GM23338 (cell line): Measurements from ENCODE around the gene GH1. TPM values are rescaled to one million over a fixed set of nuclear protein-coding genes. Genes with fewer than 3 reads are reported as not detected.

Experiments used
- ATAC-seq: fragments of 200-7000 bp; cut with Tn5 transposase; 3 replicates; pipeline ENCODE4 v1.9.1; 2020
- DNase-seq: peaks from one replicate; pipeline ENCODE4 v3.0.0-alpha.2; 2015; ENCODE audit warnings: low spot score
- H2AFZ ChIP-seq: fragments of 200-600 bp; sonication (generic); 2 replicates; pipeline ENCODE4 v1.8.0; 2016; ENCODE audit warnings: antibody characterized with exemption, mild to moderate bottlenecking, moderate library complexity
- H3F3A ChIP-seq: fragments of 200-600 bp; sonication (generic); replicated peaks from 2 replicates; pipeline ENCODE4 v1.8.0; 2017; ENCODE audit warnings: antibody characterized with exemption, mixed run types, low read depth
- H3K27ac ChIP-seq: fragments of 200-600 bp; sonication (generic); 2 replicates; pipeline ENCODE4 v1.6.1; 2016; ENCODE audit warnings: low read depth
- H3K27me3 ChIP-seq: fragments of 200-600 bp; sonication (generic); 2 replicates; pipeline ENCODE4 v1.8.0; 2016; ENCODE audit warnings: mild to moderate bottlenecking, mixed run types, moderate library complexity; ENCODE audit not compliant: insufficient read depth
- H3K36me3 ChIP-seq: fragments of 200-600 bp; sonication (generic); 2 replicates; pipeline ENCODE4 v1.8.0; 2016; ENCODE audit warnings: mild to moderate bottlenecking; ENCODE audit not compliant: insufficient read depth
- H3K4me1 ChIP-seq: fragments of 200-600 bp; sonication (generic); 2 replicates; pipeline ENCODE4 v1.8.0; 2016; ENCODE audit warnings: mild to moderate bottlenecking, moderate library complexity; ENCODE audit not compliant: insufficient read depth
- H3K4me2 ChIP-seq: fragments of 200-600 bp; sonication (generic); 2 replicates; pipeline ENCODE4 v1.7.1; 2017; ENCODE audit warnings: mixed run types
- H3K4me3 ChIP-seq: fragments of 200-600 bp; sonication (generic); 2 replicates; pipeline ENCODE4 v1.6.1; 2016; ENCODE audit warnings: mixed run types
- H3K79me2 ChIP-seq: fragments of 200-600 bp; sonication (generic); replicated peaks from 2 replicates; pipeline ENCODE4 v1.8.0; 2017; ENCODE audit warnings: mild to moderate bottlenecking; ENCODE audit not compliant: insufficient read depth
- H3K9me2 ChIP-seq: fragments of 200-600 bp; sonication (generic); 2 replicates; pipeline ENCODE4 v1.8.0; 2017; ENCODE audit not compliant: insufficient read depth
- H4K20me1 ChIP-seq: fragments of 200-600 bp; sonication (generic); replicated peaks from 2 replicates; pipeline ENCODE4 v1.8.0; 2017; ENCODE audit warnings: mild to moderate bottlenecking; ENCODE audit not compliant: insufficient read depth
- H3K27ac Mint-ChIP-seq: 2 replicates; pipeline ENCODE4 v1.8.0; 2020; ENCODE audit warnings: inconsistent platforms, mild to moderate bottlenecking, moderate library complexity, mixed read lengths
- H3K27me3 Mint-ChIP-seq: 3 replicates; pipeline ENCODE4 v1.8.0; 2022; ENCODE audit warnings: low read depth, mild to moderate bottlenecking, moderate library complexity, mixed read lengths, inconsistent platforms; ENCODE audit not compliant: insufficient read depth, poor library complexity
- H3K36me3 Mint-ChIP-seq: 3 replicates; pipeline ENCODE4 v1.8.0; 2021; ENCODE audit warnings: low read depth, mild to moderate bottlenecking, inconsistent platforms, moderate library complexity, mixed read lengths
- H3K4me1 Mint-ChIP-seq: 3 replicates; pipeline ENCODE4 v1.8.0; 2020; ENCODE audit warnings: mild to moderate bottlenecking, inconsistent platforms, mixed read lengths
- H3K4me3 Mint-ChIP-seq: 3 replicates; pipeline ENCODE4 v1.8.0; 2021; ENCODE audit warnings: moderate library complexity, mild to moderate bottlenecking, inconsistent platforms, mixed read lengths
- H3K9me3 Mint-ChIP-seq: 3 replicates; pipeline ENCODE4 v1.8.0; 2020; ENCODE audit warnings: moderate library complexity, mild to moderate bottlenecking, inconsistent platforms, mixed read lengths
- CREB1 ChIP-seq: fragments of 250-450 bp; sonication (Bioruptor Pico); IDR thresholded peaks from 2 replicates; pipeline ENCODE4 v1.5.0; 2020; ENCODE audit warnings: low read depth, mild to moderate bottlenecking, moderate library complexity
- ETS1 ChIP-seq: IDR thresholded peaks from 2 replicates; pipeline ENCODE4 v1.6.1; 2016; ENCODE audit warnings: antibody characterized with exemption
- EZH2 ChIP-seq: fragments of 200-600 bp; sonication (generic); IDR thresholded peaks from one replicate; pipeline ENCODE4 v1.8.0; 2017; ENCODE audit warnings: antibody characterized with exemption, mild to moderate bottlenecking, low read depth; ENCODE audit not compliant: unreplicated experiment
- EZH2phosphoT487 ChIP-seq: fragments of 200-600 bp; sonication (generic); IDR thresholded peaks from one replicate; pipeline ENCODE4 v1.8.1; 2018; ENCODE audit warnings: antibody characterized with exemption; ENCODE audit not compliant: unreplicated experiment
- JUNB ChIP-seq: IDR thresholded peaks from one replicate; pipeline ENCODE4 v1.6.1; 2016; ENCODE audit warnings: antibody characterized with exemption; ENCODE audit not compliant: unreplicated experiment
- NANOG ChIP-seq: IDR thresholded peaks from 2 replicates; pipeline ENCODE4 v1.6.1; 2016; ENCODE audit warnings: antibody characterized with exemption, borderline replicate concordance
- POLR2AphosphoS5 ChIP-seq: IDR thresholded peaks from 2 replicates; pipeline ENCODE4 v1.6.1; 2016; ENCODE audit warnings: antibody characterized with exemption, low read depth
- REST ChIP-seq: IDR thresholded peaks from one replicate; pipeline ENCODE4 v1.6.1; 2018; ENCODE audit warnings: antibody characterized with exemption; ENCODE audit not compliant: unreplicated experiment
- STAT1 ChIP-seq: IDR thresholded peaks from one replicate; pipeline ENCODE4 v1.6.1; 2016; ENCODE audit warnings: antibody characterized with exemption; ENCODE audit not compliant: unreplicated experiment
- ZNF114 ChIP-seq: fragments of 250-450 bp; sonication (Bioruptor Pico); IDR thresholded peaks from 2 replicates; pipeline ENCODE4 v1.5.0; 2020; ENCODE audit warnings: mild to moderate bottlenecking, moderate library complexity
- ZNF331 ChIP-seq: fragments of 250-450 bp; sonication (Bioruptor Pico); IDR thresholded peaks from 2 replicates; pipeline ENCODE4 v1.5.0; 2020; ENCODE audit warnings: low read depth, mild to moderate bottlenecking, moderate library complexity
- polyA plus RNA-seq: library from polyadenylated mRNA; unstranded; fragments of >200 nt; fragmentation: Nextera tagmentation; extraction: Ambion mirVana; gene quantifications from 2 replicates; pipeline ENCODE4 v1.2.1, GENCODE V29; 2016
- total RNA-seq: library from RNA; depleted of rRNA; stranded (reverse); fragments of >200 nt; shearing (Covaris generic); gene quantifications from 2 replicates; pipeline ENCODE4 v1.2.3, GENCODE V29; 2014
- TF ChIP-seq, protein P1 (sequence below), 2 experiments: fragments of 200-600 bp in 1 of 2; sonication (generic) in 1 of 2; conservative IDR thresholded peaks; 2 replicates each; pipeline versions ENCODE4 v1.5.1 to v1.6.1; 2016 to 2017; ENCODE audit warnings: antibody characterized with exemption in 2 of 2, low read depth in 2 of 2, mild to moderate bottlenecking in 2 of 2, moderate library complexity in 1 of 2
- TF ChIP-seq, protein P2 (sequence below): fragments of 250-450 bp; sonication (Bioruptor Pico); IDR thresholded peaks from 2 replicates; pipeline ENCODE4 v1.5.0; 2020; ENCODE audit warnings: mild to moderate bottlenecking, moderate library complexity

Gene GH1
- total and polyA plus RNA-seq, 2 experiments from 2014 or later, result 0.57 TPM; not detected in 1

DNA sequence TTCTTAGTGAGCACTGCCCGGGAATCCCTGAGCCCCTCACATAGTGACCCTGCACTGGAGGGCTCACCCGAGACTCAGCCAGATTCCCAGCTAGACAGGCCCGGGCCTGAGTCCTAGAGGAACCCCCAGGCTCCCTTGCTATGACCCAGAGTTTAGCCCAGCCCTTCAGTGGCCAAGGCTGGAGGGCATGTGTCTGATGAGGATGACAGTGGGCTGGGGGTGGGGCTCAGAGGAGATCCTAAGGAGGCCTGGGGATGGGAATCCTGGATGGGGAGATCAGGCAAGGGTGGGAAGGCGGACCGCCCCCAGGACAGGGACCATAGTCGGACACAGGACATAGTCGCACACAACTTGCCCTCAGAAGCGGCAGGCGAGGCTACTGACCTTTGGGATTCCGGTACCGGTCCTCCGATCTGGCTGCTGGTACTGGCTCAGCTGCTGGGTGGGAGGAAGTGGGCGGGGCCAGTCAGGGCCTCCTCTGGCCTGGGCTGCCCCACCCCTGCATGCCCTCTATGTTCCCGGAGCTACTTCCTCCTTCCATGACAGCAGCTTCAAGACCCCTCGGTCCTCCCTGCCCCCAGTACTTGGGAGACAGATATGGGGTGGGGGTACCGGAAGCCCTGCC lies 12.4 kb upstream of the GH1 start:
- H3K9me3 Mint-ChIP-seq, result no peaks in the 10 kb centered on the region
- H3K4me3 Mint-ChIP-seq, result no peak overlapping the region; the same call in 2 of the 3 replicates
- Histone ChIP-seq H3K9me2 (no peaks in the 10 kb centered on the region), H3K27ac (no peak overlapping the region), H3F3A (no peaks in the 10 kb centered on the region), H3K4me1 (peaks cover 14% of the 10 kb centered on the region; the same call in 1 of the 2 replicates), H4K20me1 (no peaks in the 10 kb centered on the region), H3K36me3 (no peaks in the 10 kb centered on the region), H2AFZ (peak overlapping the region; percentile 84), H3K4me3 (no peak overlapping the region), H3K27me3 (no peaks in the 10 kb centered on the region), H3K4me2 (peak overlapping the region; percentile 64), H3K79me2 (no peaks in the 10 kb centered on the region)
- H3K27ac Mint-ChIP-seq, result no peak overlapping the region
- DNase-seq (peak; percentile 72), ATAC-seq (peak; percentile 84)
- H3K36me3 Mint-ChIP-seq, result no peaks in the 10 kb centered on the region
- H3K27me3 Mint-ChIP-seq, result peaks cover 8% of the 10 kb centered on the region
- peaks cover 13% of the 10 kb centered on the region for H3K4me1 Mint-ChIP-seq
- TF ChIP-seq ZNF331 (CRISPR knock-in tag) (no peak), STAT1 (no peak), EZH2 (no peak), EZH2phosphoT487 (no peak), JUNB (no peak), REST (no peak), NANOG (no peak), ETS1 (no peak), CREB1 (CRISPR knock-in tag) (no peak), ZNF114 (no peak), POLR2AphosphoS5 (no peak)
- TF ChIP-seq, protein P1, sequence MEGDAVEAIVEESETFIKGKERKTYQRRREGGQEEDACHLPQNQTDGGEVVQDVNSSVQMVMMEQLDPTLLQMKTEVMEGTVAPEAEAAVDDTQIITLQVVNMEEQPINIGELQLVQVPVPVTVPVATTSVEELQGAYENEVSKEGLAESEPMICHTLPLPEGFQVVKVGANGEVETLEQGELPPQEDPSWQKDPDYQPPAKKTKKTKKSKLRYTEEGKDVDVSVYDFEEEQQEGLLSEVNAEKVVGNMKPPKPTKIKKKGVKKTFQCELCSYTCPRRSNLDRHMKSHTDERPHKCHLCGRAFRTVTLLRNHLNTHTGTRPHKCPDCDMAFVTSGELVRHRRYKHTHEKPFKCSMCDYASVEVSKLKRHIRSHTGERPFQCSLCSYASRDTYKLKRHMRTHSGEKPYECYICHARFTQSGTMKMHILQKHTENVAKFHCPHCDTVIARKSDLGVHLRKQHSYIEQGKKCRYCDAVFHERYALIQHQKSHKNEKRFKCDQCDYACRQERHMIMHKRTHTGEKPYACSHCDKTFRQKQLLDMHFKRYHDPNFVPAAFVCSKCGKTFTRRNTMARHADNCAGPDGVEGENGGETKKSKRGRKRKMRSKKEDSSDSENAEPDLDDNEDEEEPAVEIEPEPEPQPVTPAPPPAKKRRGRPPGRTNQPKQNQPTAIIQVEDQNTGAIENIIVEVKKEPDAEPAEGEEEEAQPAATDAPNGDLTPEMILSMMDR (conservative IDR thresholded peaks at IDR 0.05; ENCODE audit: low read depth in 2 of 2), result no peak
- TF ChIP-seq, protein P2, sequence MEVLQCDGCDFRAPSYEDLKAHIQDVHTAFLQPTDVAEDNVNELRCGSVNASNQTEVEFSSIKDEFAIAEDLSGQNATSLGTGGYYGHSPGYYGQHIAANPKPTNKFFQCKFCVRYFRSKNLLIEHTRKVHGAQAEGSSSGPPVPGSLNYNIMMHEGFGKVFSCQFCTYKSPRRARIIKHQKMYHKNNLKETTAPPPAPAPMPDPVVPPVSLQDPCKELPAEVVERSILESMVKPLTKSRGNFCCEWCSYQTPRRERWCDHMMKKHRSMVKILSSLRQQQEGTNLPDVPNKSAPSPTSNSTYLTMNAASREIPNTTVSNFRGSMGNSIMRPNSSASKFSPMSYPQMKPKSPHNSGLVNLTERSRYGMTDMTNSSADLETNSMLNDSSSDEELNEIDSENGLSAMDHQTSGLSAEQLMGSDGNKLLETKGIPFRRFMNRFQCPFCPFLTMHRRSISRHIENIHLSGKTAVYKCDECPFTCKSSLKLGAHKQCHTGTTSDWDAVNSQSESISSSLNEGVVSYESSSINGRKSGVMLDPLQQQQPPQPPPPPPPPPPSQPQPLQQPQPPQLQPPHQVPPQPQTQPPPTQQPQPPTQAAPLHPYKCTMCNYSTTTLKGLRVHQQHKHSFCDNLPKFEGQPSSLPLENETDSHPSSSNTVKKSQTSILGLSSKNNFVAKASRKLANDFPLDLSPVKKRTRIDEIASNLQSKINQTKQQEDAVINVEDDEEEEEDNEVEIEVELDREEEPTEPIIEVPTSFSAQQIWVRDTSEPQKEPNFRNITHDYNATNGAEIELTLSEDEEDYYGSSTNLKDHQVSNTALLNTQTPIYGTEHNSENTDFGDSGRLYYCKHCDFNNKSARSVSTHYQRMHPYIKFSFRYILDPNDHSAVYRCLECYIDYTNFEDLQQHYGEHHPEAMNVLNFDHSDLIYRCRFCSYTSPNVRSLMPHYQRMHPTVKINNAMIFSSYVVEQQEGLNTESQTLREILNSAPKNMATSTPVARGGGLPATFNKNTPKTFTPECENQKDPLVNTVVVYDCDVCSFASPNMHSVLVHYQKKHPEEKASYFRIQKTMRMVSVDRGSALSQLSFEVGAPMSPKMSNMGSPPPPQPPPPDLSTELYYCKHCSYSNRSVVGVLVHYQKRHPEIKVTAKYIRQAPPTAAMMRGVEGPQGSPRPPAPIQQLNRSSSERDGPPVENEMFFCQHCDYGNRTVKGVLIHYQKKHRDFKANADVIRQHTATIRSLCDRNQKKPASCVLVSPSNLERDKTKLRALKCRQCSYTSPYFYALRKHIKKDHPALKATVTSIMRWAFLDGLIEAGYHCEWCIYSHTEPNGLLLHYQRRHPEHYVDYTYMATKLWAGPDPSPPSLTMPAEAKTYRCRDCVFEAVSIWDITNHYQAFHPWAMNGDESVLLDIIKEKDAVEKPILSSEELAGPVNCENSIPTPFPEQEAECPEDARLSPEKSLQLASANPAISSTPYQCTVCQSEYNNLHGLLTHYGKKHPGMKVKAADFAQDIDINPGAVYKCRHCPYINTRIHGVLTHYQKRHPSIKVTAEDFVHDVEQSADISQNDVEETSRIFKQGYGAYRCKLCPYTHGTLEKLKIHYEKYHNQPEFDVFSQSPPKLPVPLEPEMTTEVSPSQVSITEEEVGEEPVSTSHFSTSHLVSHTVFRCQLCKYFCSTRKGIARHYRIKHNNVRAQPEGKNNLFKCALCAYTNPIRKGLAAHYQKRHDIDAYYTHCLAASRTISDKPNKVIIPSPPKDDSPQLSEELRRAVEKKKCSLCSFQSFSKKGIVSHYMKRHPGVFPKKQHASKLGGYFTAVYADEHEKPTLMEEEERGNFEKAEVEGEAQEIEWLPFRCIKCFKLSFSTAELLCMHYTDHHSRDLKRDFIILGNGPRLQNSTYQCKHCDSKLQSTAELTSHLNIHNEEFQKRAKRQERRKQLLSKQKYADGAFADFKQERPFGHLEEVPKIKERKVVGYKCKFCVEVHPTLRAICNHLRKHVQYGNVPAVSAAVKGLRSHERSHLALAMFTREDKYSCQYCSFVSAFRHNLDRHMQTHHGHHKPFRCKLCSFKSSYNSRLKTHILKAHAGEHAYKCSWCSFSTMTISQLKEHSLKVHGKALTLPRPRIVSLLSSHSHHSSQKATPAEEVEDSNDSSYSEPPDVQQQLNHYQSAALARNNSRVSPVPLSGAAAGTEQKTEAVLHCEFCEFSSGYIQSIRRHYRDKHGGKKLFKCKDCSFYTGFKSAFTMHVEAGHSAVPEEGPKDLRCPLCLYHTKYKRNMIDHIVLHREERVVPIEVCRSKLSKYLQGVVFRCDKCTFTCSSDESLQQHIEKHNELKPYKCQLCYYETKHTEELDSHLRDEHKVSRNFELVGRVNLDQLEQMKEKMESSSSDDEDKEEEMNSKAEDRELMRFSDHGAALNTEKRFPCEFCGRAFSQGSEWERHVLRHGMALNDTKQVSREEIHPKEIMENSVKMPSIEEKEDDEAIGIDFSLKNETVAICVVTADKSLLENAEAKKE (CRISPR knock-in tag), result no peak
